ENCODE measurements around the gene TECPR2.

DNA sequence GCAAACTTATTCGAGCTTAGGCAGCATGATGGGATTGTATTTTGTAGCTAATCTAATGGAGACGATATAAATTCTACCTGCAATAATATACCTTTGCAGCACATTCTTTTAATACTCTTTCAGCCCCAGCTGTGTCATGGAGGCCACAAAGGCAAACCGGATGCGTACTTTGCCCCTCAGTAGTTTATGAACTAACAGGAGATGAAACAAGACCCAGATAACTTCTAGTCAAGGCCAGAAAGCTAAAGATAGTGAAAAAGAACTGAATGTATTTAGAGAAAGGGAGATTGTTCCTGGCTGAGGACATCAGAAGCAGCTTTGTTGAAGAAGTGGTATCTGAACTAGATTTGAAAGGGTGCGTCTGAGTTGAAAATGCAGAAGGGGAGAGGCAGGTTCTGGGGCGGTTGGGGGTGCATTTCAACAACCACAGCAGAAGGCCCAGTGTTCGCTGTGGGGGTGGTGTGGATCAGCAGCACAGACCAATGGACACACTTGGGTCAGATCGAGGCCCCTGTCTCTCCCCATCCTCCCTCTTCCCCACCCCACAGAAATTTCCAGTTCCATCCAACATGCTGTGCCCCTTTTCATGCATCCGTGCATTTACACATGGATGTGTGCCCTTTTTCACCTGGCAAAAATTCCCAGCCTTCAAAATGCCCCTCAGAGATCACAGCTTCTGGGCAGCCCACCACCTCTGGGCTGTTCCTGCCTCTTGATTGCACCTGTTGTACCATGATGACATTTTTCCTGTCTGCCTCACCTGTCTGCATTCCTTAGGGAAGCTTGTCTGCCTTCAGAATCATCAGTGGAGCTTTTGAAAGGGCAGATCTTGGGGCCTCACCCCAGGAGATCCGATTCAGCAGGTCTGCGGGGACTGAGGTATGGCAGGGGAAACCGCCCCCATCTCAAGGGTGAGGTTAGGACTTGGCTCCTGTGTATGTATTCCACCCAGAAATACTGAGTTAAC lies 41.0 kb upstream of the TECPR2 start:
- TF ChIP-seq PPARA (CRISPR knock-in tag; IDR thresholded peaks at IDR 0.05; ENCODE audit: borderline replicate concordance): no peak
- no peak for TF ChIP-seq PATZ1 (CRISPR knock-in tag; IDR thresholded peaks at IDR 0.05; ENCODE audit: borderline replicate concordance)
- no peak for TF ChIP-seq ZFP3 (CRISPR knock-in tag; IDR thresholded peaks at IDR 0.05)
- TF ChIP-seq, protein P1, sequence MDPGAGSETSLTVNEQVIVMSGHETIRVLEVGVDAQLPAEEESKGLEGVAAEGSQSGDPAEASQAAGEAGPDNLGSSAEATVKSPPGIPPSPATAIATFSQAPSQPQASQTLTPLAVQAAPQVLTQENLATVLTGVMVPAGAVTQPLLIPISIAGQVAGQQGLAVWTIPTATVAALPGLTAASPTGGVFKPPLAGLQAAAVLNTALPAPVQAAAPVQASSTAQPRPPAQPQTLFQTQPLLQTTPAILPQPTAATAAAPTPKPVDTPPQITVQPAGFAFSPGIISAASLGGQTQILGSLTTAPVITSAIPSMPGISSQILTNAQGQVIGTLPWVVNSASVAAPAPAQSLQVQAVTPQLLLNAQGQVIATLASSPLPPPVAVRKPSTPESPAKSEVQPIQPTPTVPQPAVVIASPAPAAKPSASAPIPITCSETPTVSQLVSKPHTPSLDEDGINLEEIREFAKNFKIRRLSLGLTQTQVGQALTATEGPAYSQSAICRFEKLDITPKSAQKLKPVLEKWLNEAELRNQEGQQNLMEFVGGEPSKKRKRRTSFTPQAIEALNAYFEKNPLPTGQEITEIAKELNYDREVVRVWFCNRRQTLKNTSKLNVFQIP (CRISPR knock-in tag; IDR thresholded peaks at IDR 0.05; ENCODE audit: borderline replicate concordance, low read depth): no peak
- TF ChIP-seq ZFP30 (CRISPR knock-in tag; IDR thresholded peaks at IDR 0.05): no peak
- no peak for TF ChIP-seq RARB (CRISPR knock-in tag; IDR thresholded peaks at IDR 0.05)
- TF ChIP-seq ZNF565 (CRISPR knock-in tag; conservative IDR thresholded peaks at IDR 0.05; ENCODE audit: low read depth): no peak
- TF ChIP-seq ZC3H10 (CRISPR knock-in tag; IDR thresholded peaks at IDR 0.05): no peak
- TF ChIP-seq ZNF70 (CRISPR knock-in tag; IDR thresholded peaks at IDR 0.05): no peak
- TF ChIP-seq BACH2 (CRISPR knock-in tag; IDR thresholded peaks at IDR 0.05; ENCODE audit: borderline replicate concordance): no peak
- no peak for TF ChIP-seq OSR1 (CRISPR knock-in tag; IDR thresholded peaks at IDR 0.05)
- TF ChIP-seq SNAI2 (CRISPR knock-in tag; IDR thresholded peaks at IDR 0.05): no peak
- TF ChIP-seq TCF4 (CRISPR knock-in tag; IDR thresholded peaks at IDR 0.05; ENCODE audit: borderline replicate concordance): no peak

Data from SK-N-SH treated with all-trans-retinoic acid at 6 μM for 48 hours (cell line).